ENCODE results near the gene FNIP2. TPM values are rescaled to one million over a fixed set of nuclear protein-coding genes. Genes with fewer than 3 reads are reported as not detected.

The FNIP2 gene
- total and polyA plus RNA-seq, 3 donors from 2014 or later = 23.5 to 28.4 (median 25.0) TPM

GRCh38 chr4:158819942-158820786 is 51.3 kb downstream of the FNIP2 start:
- Histone ChIP-seq H3K4me1 (peaks cover 9% of the 10 kb centered on the region), H3K4me3 (no peak overlapping the region), H3K9me3 (no peaks in the 10 kb centered on the region), H3K27ac (no peak overlapping the region), H3K36me3 (ENCODE audit: low read depth, missing control alignments) (no peaks in the 10 kb centered on the region), H3K27me3 (no peaks in the 10 kb centered on the region)
- no peak for DNase-seq
- 71% methylated on average over 2 of the region's 2 CpGs for WGBS, 2 donors
- intact Hi-C loops (cut with DNase I; ENCODE audit: low total_unique reads) = no loop called here
- TF ChIP-seq POLR2A (IDR thresholded peaks at IDR 0.05) = no peak
- TF ChIP-seq, protein P1, sequence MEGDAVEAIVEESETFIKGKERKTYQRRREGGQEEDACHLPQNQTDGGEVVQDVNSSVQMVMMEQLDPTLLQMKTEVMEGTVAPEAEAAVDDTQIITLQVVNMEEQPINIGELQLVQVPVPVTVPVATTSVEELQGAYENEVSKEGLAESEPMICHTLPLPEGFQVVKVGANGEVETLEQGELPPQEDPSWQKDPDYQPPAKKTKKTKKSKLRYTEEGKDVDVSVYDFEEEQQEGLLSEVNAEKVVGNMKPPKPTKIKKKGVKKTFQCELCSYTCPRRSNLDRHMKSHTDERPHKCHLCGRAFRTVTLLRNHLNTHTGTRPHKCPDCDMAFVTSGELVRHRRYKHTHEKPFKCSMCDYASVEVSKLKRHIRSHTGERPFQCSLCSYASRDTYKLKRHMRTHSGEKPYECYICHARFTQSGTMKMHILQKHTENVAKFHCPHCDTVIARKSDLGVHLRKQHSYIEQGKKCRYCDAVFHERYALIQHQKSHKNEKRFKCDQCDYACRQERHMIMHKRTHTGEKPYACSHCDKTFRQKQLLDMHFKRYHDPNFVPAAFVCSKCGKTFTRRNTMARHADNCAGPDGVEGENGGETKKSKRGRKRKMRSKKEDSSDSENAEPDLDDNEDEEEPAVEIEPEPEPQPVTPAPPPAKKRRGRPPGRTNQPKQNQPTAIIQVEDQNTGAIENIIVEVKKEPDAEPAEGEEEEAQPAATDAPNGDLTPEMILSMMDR (IDR thresholded peaks at IDR 0.05) = no peak

- Histone ChIP-seq H3K4me1 (peaks cover 9% of the 10 kb centered on the region), H3K27ac (no peak overlapping the region), H3K27me3 (no peaks in the 10 kb centered on the region), H3K36me3 (ENCODE audit: low read depth, missing control alignments) (no peaks in the 10 kb centered on the region), H3K9me3 (no peaks in the 10 kb centered on the region), H3K4me3 (no peak overlapping the region)
- intact Hi-C loops (cut with DNase I; ENCODE audit: low total_unique reads) = no loop called here
- no peak for DNase-seq
- 79 to 94% methylated on average over 4 of the region's 4 CpGs for WGBS, 2 donors
- TF ChIP-seq POLR2A (IDR thresholded peaks at IDR 0.05) = no peak
- TF ChIP-seq, protein P1 (IDR thresholded peaks at IDR 0.05) = no peak
These were observed 52.6 kb downstream of the FNIP2 start for GRCh38 chr4:158821228-158821971.

GRCh38 chr4:158822348-158822747 is 53.5 kb downstream of the FNIP2 start:
- DNase-seq = no peak
- H3K27ac ChIP-seq = no peak overlapping the region
- WGBS, 2 donors = 81 to 91% methylated on average over 7 of the region's 7 CpGs
- no peaks in the 10 kb centered on the region for H3K9me3 ChIP-seq
- intact Hi-C loops (cut with DNase I; ENCODE audit: low total_unique reads) = no loop called here
- TF ChIP-seq, protein P1 (IDR thresholded peaks at IDR 0.05) = no peak
- TF ChIP-seq POLR2A (IDR thresholded peaks at IDR 0.05) = no peak
- H3K36me3 ChIP-seq (ENCODE audit: low read depth, missing control alignments) = no peaks in the 10 kb centered on the region
- no peak overlapping the region for H3K4me3 ChIP-seq
- H3K4me1 ChIP-seq = peaks cover 9% of the 10 kb centered on the region
- H3K27me3 ChIP-seq = no peaks in the 10 kb centered on the region

DNA sequence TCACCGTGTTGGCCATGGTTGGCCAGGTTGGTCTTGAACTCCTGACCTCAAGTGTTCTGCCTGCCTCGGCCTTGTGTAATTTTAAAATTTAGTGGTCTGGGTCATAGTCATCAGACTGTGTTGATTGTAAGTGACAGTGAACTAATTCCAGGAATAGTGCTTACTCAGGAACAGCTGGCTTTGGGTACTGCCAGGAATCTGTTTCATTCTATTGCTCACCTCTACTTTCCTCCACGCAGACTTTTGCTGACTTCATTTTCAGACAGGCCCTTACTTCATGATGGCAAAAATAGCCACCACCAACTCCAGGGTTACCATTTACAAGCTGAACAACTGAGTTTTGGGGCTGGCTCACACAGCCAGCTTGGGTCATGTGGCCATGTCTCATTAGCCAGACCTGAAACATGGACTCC is 54.6 kb downstream of the FNIP2 start:
- Histone ChIP-seq H3K36me3 (ENCODE audit: low read depth, missing control alignments) (no peaks in the 10 kb centered on the region), H3K4me1 (peaks cover 9% of the 10 kb centered on the region), H3K27me3 (no peaks in the 10 kb centered on the region), H3K27ac (no peak overlapping the region), H3K4me3 (no peak overlapping the region), H3K9me3 (no peaks in the 10 kb centered on the region)
- no peak for TF ChIP-seq POLR2A (IDR thresholded peaks at IDR 0.05)
- TF ChIP-seq, protein P1 (IDR thresholded peaks at IDR 0.05) = no peak
- WGBS, 2 donors = 87% methylated on average over 3 of the region's 3 CpGs
- intact Hi-C loops (cut with DNase I; ENCODE audit: low total_unique reads) = no loop called here
- no peak for DNase-seq

All from testis (tissue), 3 donors.